ENCODE results near the gene MT1G. TPM values are rescaled to one million over a fixed set of nuclear protein-coding genes. Genes with fewer than 3 reads are reported as not detected.

MT1G gene
- total RNA-seq, 1 experiment from 2014 or later: 23.4 TPM

DNA sequence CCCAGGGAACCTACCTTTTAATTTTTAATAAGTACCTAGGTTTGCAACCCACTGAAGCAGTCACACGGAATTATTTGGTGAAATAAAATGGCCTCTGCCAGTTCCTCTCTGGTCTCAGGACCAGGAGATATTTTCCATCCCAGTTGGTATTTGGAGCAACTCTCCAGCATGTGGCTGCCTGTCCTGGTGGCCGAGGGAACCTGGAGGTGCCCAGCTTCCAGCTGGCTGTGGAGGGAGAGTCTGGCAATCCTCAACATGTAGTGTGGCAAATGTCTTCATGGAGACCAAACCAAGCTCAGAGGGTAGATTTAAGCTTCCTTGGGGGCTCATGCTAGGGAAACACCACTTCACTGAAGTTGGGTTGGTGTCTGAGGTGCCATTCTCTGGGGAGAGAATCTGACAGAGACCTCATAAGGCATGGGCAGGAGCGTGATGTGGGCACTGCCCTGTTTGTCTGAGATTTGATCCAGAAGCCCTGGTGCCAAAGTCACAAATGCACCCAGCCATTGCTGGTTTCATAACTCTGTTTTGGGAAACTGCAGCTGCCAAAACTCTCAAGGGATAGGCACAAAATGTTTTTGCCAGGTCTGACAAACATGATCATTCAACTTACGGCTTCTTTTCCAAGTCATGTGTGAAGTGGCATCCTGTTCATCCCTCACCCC lies 17.2 kb upstream of the MT1G start:
- Histone ChIP-seq H3K14ac (ENCODE audit: insufficient read depth, low read length) (no peak overlapping the region), H2BK20ac (ENCODE audit: low read depth, low read length, poor library complexity, severe bottlenecking) (no peak overlapping the region), H3K27me3 (ENCODE audit: insufficient read depth, low read length) (no peaks in the 10 kb centered on the region), H3K9ac (ENCODE audit: extremely low read depth, insufficient read length, low read length) (no peak overlapping the region), H3K9me3 (ENCODE audit: control insufficient read depth, low read depth, low read length) (no peaks in the 10 kb centered on the region), H2BK5ac (ENCODE audit: insufficient read length, low read length) (no peak overlapping the region), H3T11ph (ENCODE audit: low read length) (no peak overlapping the region), H4K20me1 (ENCODE audit: control insufficient read depth, insufficient read depth, insufficient read length) (no peaks in the 10 kb centered on the region), H3K4ac (ENCODE audit: low read depth, low read length) (no peak overlapping the region), H3K23ac (ENCODE audit: insufficient read length, low read depth, low read length) (no peak overlapping the region), H3K56ac (ENCODE audit: insufficient read length, low read depth, low read length) (no peak overlapping the region), H4K91ac (ENCODE audit: insufficient read length, low read depth, low read length) (no peak overlapping the region), H3K79me1 (ENCODE audit: insufficient read depth, low read depth, low read length, poor library complexity, severe bottlenecking) (no peaks in the 10 kb centered on the region), H3K4me1 (ENCODE audit: insufficient read depth, low read length) (no peaks in the 10 kb centered on the region), H3K27ac (ENCODE audit: insufficient read length, low read depth, low read length) (no peak overlapping the region), H4K5ac (ENCODE audit: insufficient read length, low read depth, low read length) (no peak overlapping the region), H2AFZ (ENCODE audit: low read length) (no peak overlapping the region), H4K8ac (replicated peaks; ENCODE audit: insufficient read length, low read depth, low read length) (no peak overlapping the region), H2BK15ac (ENCODE audit: low read depth, low read length) (no peak overlapping the region), H2BK12ac (ENCODE audit: insufficient read length, low read depth, low read length) (no peak overlapping the region), H2BK120ac (ENCODE audit: low read depth, low read length, poor library complexity, severe bottlenecking) (no peak overlapping the region), H3K18ac (ENCODE audit: insufficient read length, low read depth, low read length) (no peak overlapping the region), H3K79me2 (ENCODE audit: insufficient read depth, low read length) (no peaks in the 10 kb centered on the region), H3K23me2 (ENCODE audit: insufficient read length, low read depth, low read length, poor library complexity, severe bottlenecking) (peaks cover 8% of the 10 kb centered on the region), H3K4me2 (ENCODE audit: insufficient read depth, insufficient read length, low read length) (no peak overlapping the region), H2AK5ac (ENCODE audit: insufficient read length, low read length) (no peak overlapping the region)
- TF ChIP-seq, protein P1, sequence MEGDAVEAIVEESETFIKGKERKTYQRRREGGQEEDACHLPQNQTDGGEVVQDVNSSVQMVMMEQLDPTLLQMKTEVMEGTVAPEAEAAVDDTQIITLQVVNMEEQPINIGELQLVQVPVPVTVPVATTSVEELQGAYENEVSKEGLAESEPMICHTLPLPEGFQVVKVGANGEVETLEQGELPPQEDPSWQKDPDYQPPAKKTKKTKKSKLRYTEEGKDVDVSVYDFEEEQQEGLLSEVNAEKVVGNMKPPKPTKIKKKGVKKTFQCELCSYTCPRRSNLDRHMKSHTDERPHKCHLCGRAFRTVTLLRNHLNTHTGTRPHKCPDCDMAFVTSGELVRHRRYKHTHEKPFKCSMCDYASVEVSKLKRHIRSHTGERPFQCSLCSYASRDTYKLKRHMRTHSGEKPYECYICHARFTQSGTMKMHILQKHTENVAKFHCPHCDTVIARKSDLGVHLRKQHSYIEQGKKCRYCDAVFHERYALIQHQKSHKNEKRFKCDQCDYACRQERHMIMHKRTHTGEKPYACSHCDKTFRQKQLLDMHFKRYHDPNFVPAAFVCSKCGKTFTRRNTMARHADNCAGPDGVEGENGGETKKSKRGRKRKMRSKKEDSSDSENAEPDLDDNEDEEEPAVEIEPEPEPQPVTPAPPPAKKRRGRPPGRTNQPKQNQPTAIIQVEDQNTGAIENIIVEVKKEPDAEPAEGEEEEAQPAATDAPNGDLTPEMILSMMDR (conservative IDR thresholded peaks at IDR 0.05): no peak
- DNase-seq: no peak
- no CpG with 5 or more reads among the region's 4 CpGs for WGBS (ENCODE audit: extremely low coverage, insufficient read length, low lambda C conversion rate)
- Mint-ChIP-seq H3K4me3 (no peak overlapping the region), H3K36me3 (ENCODE audit: insufficient read depth in 1 of 3, low read depth in 3 of 3) (peaks cover 3 to 13% (median 8%) of the 10 kb centered on the region in 3 experiments; a peak in 6 of 7 replicates), H3K27ac (no peak overlapping the region), H3K9me3 (peaks cover 9 to 11% of the 10 kb centered on the region in 2 experiments), H3K27me3 (ENCODE audit: low read depth) (peaks cover 53% of the 10 kb centered on the region), H3K4me1 (peaks cover 26 to 28% of the 10 kb centered on the region in 2 experiments)

All from H9 (cell line).